ENCODE measurements around the gene F5.
"Not testable (repeated sequence)": the region's sequence is repeated elsewhere in the genome, so short reads cannot be mapped to it uniquely, and the experiment has no call there.

The F5 gene

DNA sequence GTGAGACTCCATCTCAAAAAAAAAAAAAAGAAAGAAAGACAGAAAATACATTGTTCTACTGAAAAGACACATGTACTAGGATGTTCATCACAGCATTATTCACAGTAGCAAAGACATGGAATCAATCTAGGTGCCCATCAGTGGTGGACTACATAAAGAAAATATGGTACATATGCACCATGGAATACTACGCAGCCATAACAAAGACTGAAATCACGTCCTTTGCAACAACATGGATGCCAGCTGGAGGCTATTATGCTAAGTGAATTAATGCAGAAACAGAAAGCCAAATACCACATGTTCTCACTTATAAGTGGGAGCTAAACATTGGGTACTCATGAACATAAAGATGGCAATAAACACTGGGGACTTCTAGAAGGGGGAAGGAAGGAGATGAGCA is 51.6 kb downstream of the F5 start:
- no peak for DNase-seq

GRCh38 chr1:169533528-169534190 is 52.6 kb downstream of the F5 start:
- not testable (repeated sequence) for DNase-seq

DNA sequence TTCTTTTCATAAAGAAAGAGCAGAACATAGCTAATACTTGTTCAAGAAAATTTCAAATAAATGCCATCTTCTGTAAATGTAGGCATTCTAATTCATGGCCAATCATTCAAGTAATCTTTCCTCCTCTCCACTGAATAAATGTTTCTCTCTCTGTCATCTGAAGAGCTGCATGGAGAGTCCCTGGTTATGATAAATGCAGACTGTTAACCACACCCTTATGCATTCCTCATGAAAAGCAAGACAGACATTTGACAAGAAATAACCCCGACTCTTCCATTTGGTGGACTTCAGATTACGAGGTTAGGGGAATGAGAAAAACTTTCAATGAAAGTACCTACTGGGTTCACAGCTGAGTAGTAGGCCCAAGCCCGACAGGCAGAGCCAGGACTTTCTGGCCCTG is 55.8 kb downstream of the F5 start:
- no peak for DNase-seq

- no peak for DNase-seq
Measured at GRCh38 chr1:169529068-169529642, 57.1 kb downstream of the F5 start.

- DNase-seq, result no peak
Measured at GRCh38 chr1:169528215-169529067, 57.8 kb downstream of the F5 start.

DNA sequence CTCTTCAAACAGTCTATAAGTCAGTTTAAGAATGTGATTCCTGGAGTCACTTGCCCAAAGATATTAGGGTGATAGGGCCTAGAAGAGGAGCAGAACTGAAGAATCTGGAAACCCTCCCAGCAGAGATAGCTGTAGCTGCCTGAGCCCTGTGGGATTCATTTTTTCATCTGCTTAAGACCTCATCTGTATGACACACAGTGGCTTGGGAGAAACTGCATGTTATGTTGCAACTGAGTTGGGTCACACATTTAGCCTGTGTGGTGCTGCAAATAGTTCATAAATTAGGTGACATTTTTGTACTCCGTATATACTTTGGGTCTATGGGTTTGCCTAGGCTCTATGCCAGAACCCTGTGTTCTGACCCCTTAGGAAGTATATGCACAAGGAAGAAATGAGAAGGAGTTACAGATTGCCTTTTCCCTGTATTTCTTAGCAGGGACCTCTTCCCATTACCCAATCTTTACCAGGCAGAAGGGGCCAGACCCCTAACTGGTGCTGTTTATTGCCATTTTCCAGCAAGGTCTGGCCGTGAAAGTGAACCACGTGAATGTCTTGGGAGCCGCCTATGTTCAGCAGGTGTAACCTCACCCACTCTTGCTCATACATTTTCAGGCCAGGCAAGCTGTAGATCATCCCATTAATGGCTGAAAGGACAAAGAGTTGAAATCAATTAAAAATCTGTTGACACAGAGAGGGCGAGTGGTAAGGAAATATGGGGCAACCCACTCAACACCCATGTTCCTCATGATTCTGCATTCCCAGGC is 58.6 kb downstream of the F5 start:
- no peak for DNase-seq

DNA sequence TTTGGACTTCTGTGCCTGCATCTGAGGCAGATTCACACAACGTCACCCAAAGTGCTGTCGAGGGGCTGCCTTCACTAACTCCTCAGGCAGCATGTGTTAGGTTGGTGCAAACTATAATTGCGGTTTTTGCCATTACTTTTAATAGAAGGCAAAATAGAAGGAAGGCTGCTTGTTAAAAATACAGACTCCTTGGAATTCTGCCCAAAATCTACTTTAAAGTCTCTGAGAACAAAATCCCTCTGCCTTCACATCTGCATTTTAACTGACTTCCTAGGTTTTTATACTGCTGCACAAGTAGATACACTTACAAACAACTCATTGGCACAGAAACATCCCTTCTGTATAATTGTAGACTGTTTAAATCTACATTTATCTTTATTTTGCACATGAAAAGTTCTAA is 59.3 kb downstream of the F5 start:
- DNase-seq, result no peak

DNA sequence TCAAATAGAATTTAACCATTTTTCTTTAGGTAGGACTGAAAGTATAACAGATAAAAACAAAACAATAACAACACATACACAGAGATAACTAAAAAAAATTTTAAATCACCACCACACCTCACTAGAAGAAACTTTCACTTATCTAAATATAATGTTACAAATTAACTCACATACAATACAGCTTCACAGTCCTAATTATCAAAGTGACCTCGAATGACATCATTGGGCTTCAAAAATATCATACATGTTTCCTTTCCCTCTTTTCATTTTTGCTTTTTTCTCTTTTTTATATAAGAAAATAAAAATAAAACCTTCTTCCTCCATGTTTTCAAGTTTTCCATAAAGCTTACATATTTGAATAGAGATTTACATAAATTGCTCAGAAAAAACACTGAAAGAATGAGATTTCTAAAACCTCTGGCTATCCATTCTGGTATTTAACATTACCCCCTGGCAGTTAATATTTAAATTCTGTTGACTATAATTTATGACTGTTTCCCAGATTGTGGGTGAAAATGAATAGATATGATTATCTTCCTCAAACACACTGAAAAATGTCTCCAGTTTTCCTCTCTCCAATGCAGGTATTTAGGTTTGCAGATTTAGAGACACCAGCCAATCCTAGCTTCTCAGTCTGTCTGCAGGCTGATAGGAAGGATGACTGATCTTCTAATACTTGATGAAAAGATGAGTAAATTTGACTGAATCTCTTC is 60.0 kb downstream of the F5 start:
- DNase-seq, result no peak

DNA sequence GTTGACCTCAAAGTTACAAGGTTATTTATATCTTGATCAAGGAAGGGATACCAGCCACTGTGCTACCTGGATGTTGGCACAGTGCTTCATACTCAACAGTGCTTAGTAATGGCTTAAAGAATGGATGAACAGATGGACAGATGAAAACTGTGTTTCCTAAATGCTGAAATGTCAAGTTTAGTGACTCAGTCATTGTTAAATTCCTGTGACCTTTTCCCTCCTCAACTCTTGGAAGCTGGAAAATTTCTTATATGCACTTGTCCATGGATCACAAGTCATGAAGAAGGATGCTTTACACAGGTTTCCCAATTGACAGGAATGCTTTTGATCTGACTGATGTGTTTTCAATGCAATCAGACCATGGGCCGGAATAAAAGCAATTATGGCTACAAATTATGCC is 60.9 kb downstream of the F5 start:
- no peak for DNase-seq

DNA sequence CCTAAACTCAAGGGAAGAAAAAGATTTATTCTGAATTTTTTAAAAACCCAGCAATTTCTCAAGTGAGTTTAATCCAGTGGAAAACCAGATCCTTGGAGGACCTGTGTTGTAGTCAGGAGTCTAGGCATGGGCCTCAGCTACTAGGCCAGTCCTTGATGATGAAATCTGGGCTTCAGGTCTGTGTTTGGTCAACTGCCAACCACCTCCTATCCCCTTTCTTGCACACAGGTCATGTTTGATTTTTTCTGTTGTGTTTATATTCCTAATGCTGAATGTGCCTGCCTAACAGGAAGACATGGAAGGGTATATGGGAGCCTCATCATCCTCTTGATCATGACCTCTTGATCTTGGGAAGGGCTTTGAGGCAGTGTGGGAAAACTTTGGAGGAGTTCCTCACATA is 62.4 kb downstream of the F5 start:
- no peak for DNase-seq

DNA sequence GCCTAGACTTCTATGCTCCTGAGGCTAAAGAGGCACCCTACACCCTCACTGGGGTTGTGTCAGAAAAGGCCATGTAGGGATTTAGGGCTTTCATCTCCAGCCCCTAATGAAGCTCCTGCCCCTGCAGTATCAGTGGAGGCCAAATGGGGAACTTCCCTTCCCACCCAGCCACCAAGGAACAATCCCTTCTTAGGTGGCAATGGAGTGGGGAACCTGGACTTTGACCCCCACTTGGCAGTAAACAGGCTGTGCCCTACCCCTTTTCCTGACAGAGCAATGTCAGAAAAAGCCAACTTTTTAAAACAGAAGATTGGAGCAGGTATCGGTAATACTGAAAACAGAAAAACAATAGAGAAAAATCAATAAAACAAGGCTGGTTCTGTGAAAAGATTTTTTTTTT is 65.1 kb downstream of the F5 start:
- no peak for DNase-seq

DNA sequence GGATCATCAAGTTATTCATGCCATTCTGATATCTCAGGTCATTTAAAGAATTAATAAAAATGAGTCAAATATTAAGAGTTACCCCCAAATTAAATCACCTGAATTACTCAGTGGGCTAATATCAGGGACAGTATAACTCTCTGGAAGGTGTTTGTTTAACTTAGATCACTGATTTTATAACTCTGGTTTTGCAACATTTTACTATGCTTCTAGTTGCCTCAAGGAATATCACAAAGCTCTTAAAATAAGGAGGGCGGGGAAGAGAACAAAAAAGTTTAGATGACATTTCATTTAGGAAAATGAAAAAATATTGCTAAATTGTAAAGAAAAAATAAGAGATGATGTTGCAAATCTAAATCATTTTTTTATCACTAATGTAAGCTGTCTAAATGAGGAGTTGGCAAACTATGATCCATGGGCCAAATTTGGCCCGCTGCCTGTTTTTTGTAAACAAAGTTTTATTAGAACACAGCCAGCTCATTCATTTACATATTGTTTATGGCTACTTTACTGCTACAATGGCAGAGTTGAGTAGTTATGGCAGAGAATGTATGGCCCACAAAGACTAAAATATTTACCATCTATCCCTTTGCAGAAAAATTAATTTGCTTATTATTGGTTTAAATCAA is 68.6 kb downstream of the F5 start:
- DNase-seq, result no peak

DNA sequence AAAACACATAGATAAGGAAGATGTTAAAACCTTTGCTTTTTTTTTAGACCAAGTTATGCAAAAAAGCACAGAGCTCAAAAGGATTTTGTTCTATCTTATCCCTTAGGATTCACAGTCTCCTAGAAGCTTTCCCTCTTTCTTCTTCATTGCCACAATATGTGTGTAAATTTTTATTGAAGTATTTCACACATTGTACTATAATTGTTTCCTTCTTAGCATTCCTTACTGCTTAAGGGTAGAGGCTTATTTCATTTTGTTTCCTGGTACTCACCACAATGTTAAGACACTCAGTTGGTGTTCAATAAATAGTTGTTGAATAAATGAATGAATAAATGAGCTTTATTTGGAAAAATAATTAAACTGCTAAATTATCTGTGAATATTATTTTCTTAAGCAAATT is 70.6 kb downstream of the F5 start:
- DNase-seq, result no peak

DNA sequence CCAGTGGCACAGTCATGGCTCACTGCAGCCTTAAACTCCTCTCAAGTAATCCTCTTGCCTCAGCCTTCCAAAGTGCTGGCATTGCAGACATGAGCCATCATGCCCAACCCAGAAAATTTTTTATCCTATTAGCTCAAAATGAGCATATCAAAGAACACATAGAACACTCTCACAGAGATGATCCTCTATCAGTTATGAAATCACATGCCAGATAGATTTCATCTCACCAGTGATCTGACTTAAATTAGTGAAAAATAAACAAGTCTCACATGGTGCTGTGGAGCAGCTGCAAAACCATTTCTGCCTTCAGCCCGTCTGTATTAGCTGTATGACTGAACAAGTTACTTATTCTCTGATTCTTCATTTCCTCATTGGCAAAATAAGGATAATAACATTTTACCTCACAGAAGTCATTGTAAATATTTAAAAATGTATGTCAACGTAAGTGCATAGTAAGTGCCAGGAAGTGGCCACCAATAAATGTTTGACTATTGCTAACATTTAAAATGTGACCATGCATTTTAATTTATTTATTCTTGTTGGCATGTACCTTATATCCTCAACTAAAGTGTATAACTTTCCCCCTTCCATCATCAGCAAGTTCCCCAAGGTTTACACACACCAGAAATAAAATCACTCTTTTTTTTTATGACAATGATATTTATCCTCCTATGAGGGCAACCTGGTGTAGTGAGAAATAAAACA is 71.6 kb downstream of the F5 start:
- no peak for DNase-seq

- no peak for DNase-seq
Measured at GRCh38 chr1:169513208-169513607, 73.1 kb downstream of the F5 start.

- no peak for DNase-seq
Measured at GRCh38 chr1:169511316-169512005, 74.8 kb downstream of the F5 start.

GRCh38 chr1:169510060-169510459 is 76.2 kb downstream of the F5 start:
- no peak for DNase-seq

- no peak for DNase-seq
Measured at GRCh38 chr1:169509354-169509753, 76.9 kb downstream of the F5 start.

GRCh38 chr1:169508432-169509338 is 77.6 kb downstream of the F5 start:
- DNase-seq, result no peak

DNA sequence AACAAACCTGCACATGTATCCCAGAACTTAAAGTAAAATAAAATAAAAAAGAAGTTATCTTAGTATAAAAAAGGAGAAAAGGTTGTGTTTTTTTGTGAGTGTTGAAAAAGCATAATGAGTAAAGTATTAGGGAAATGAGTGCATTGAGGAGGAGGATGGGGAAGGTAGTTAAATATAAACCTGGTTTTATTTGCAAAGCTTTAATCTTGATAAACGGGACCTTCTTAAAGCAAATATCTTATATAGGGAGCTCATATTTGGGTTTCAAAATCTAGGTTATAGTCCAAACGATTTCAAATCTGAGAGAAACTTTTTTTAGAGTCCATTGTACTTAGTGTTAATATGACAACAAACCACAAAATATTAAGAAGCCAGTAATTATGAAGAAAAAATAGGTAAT is 78.9 kb downstream of the F5 start:
- DNase-seq, result no peak
